IgD-negative memory B cell (primary cell): ENCODE measurements around the gene PLAC9. TPM values are rescaled to one million over a fixed set of nuclear protein-coding genes. Genes with fewer than 3 reads are reported as not detected.
"Not testable (repeated sequence)": the region's sequence is repeated elsewhere in the genome, so short reads cannot be mapped to it uniquely, and the experiment has no call there.

ENCODE experiments used
- H3K27ac Mint-ChIP-seq, 3 donors: one replicate each; pipeline ENCODE4 v1.8.0; 2020 to 2022; ENCODE audit warnings: mild to moderate bottlenecking in 3 of 3, mixed read lengths in 3 of 3, moderate library complexity in 1 of 3
- H3K27me3 Mint-ChIP-seq: one replicate; pipeline ENCODE4 v1.8.0; 2021; ENCODE audit warnings: mixed read lengths
- H3K36me3 Mint-ChIP-seq: one replicate; pipeline ENCODE4 v1.8.0; 2020; ENCODE audit warnings: mild to moderate bottlenecking, mixed read lengths
- H3K4me1 Mint-ChIP-seq, 3 donors: one replicate each; pipeline ENCODE4 v1.8.0; 2020 to 2022; ENCODE audit warnings: mixed read lengths in 3 of 3, mild to moderate bottlenecking in 1 of 3
- H3K4me3 Mint-ChIP-seq, 4 donors: one replicate each; pipeline ENCODE4 v1.8.0; 2020 to 2022; ENCODE audit warnings: mild to moderate bottlenecking in 4 of 4, mixed read lengths in 4 of 4, moderate library complexity in 3 of 4
- H3K9me3 Mint-ChIP-seq, 3 donors: one replicate each; pipeline ENCODE4 v1.8.0; 2020 to 2021; ENCODE audit warnings: mixed read lengths in 3 of 3, mild to moderate bottlenecking in 1 of 3
- polyA plus RNA-seq: library from polyadenylated mRNA; unstranded; fragments of 300-500 nt; fragmentation: Illumina TruSeq; gene quantifications from one replicate; pipeline ENCODE4 v1.2.3, GENCODE V29; 2021

Gene PLAC9, protein sequence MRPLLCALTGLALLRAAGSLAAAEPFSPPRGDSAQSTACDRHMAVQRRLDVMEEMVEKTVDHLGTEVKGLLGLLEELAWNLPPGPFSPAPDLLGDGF
- not detected for polyA plus RNA-seq

DNA sequence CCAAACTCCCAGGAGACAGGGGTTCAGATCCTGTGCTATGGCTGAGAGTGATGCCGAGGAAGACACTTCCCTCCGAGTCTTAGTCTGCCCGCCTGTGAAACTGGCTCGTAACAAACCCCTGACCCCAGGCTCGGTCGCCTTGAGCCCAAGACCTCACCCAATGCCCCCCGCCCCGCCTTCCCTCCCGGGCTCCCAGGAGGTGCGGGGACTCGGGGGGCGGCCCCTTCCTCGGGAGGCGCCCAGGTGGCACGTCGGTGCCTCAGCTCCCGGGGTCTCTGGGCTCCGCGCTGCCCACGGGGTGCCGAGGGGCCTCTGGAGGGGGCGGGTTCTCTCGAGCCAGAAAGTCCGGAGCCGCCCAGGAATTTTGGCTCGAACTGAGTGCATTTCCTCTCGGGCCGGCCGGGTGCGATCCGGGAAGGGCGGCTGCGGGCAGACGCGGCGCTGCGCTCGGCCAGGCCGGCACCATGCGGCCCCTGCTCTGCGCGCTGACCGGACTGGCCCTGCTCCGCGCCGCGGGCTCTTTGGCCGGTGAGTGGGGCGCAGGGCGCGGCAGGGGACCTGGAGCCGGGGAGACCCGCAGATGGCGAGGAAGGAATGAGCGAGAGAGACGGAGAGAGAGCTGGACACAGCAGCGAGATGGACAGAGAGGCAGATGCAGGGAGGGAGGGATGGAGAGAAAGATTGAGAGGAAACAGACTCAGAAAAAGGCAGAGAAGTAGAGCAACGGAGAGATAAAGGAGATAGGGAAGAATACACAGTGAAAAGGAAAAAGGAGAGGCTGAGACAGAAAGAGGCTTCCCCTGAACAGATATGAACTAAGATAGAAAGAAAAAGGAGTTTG, at the start of gene PLAC9:
PLAC9 (plus strand) TSS at position 432 of the 841 bp plus-strand sequence; CDS start at position 465, 33 bp downstream.
- no peak within 1 kb of the TSS for H3K27ac Mint-ChIP-seq
- no peak within 1 kb of the TSS for H3K4me3 Mint-ChIP-seq
- H3K36me3 Mint-ChIP-seq: no peaks in the 10 kb centered on the region
- no peaks in the 10 kb centered on the region for H3K9me3 Mint-ChIP-seq
- no peaks in the 10 kb centered on the region for H3K4me1 Mint-ChIP-seq
- H3K27me3 Mint-ChIP-seq: peaks cover 30% of the 10 kb centered on the region

DNA sequence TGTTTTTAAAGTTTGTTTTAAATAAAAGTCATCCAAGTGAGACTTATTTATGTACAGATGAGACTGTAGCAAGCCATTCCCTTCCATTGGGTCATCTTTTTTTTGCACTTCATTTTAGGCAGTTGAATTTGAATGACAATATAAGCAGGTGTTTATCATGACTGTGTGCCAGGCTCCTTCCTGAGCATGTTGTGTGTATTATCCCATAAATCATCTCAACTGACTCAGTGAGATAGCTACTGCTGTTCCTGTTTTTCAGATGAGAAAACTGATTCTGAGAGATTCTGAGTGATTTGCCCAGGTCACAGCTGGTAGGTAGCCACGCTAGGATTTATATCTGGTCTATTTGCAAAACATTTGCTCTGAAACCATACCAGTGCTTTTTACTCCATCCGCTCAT, 42.4 kb upstream of the PLAC9 start:
- Mint-ChIP-seq H3K4me3 (no peak overlapping the region), H3K36me3 (peaks cover 5% of the 10 kb centered on the region), H3K4me1 (no peaks in the 10 kb centered on the region), H3K9me3 (no peaks in the 10 kb centered on the region), H3K27me3 (no peaks in the 10 kb centered on the region), H3K27ac (no peak overlapping the region)

DNA sequence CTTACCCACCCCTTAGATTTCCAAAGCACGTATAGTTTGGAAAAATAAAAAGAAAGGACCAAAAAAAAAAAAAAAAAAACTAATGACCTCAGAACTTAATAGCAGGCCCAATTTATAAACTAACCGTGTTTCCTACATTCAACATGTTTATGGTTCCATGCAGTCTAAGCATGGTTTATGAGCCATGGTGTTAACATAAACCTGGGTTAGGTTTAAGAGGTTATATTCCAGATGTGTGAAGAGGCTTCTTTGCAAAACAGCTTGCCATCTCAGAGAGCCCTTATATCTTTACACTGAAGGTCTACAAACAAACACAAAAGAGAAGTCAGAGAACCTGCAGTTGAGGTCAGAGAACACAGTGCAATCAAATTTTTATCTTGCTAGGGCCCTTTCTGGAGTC, 38.3 kb upstream of the PLAC9 start:
- Mint-ChIP-seq H3K9me3 (peaks cover 0 to 3% (median 0%) of the 10 kb centered on the region in 3 donors), H3K4me3 (no peak overlapping the region), H3K27ac (no peak overlapping the region), H3K36me3 (peaks cover 2% of the 10 kb centered on the region), H3K4me1 (peaks cover 0 to under 1% (median 0%) of the 10 kb centered on the region in 3 donors), H3K27me3 (peaks cover 3% of the 10 kb centered on the region)

DNA sequence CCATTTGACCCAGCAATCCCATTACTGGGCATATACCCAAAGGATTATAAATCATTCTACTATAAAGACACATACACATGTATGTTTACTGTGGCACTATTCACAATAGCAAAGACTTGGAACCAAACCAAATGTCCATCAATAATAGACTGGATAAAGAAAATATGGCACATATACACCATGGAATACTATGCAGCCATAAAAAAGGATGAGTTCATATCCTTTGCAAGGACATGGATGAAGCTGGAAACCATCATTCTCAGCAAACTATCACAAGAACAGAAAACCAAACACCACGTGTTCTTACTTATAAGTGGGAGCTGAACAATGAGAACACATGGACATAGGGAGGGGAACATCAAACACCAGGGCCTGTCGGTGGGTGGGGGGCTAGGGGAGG, 34.3 kb upstream of the PLAC9 start:
- H3K4me3 Mint-ChIP-seq, H3K4me1 Mint-ChIP-seq, H3K27ac Mint-ChIP-seq, H3K27me3 Mint-ChIP-seq, H3K9me3 Mint-ChIP-seq, H3K36me3 Mint-ChIP-seq: not testable (repeated sequence)

DNA sequence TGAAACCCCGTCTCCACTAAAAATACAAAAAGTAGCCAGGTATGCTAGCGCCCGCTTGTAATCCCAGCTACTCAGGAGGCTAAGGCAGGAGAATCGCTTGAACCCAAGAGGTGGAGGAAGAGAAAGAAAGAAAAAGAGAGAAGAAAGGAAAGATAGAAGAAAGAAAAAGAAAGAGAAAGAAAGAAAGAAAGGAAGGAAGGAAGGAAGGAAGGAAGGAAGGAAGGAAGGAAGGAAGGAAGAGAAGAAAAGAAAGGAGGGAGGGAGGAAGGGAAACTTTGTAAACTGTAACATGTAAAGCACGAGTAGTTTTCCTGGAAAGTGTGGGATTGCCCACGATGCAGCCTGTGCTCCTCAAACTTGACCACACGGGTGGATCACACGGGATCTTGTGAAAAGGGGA, 33.2 kb upstream of the PLAC9 start:
- H3K9me3 Mint-ChIP-seq, H3K4me1 Mint-ChIP-seq, H3K27me3 Mint-ChIP-seq, H3K36me3 Mint-ChIP-seq, H3K4me3 Mint-ChIP-seq: not testable (repeated sequence)
- H3K27ac Mint-ChIP-seq: peak overlapping the region in 1 of 3 donors; percentile 76

DNA sequence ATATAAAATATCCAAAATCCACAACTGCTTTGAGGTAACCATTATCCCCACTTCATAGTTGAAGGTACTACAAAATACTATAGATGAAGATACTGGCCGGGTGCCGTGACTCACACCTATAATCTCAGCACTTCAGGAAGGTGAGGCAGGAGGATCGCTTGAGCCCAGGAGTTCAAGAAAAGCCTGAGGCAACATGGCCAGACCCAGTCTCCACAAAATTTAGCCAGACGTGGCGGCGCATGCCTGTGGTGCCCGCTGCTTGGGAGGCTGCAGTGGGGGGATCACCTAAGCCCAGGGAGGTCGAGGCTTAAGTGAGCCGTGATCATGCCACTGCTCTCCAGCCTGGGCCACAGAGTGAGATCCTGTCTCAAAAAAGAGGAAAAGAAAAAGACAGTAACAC, 32.4 kb upstream of the PLAC9 start:
- peaks cover 0 to 5% (median 2%) of the 10 kb centered on the region in 3 donors for H3K4me1 Mint-ChIP-seq
- H3K27me3 Mint-ChIP-seq: peaks cover 3% of the 10 kb centered on the region
- H3K36me3 Mint-ChIP-seq: no peaks in the 10 kb centered on the region
- H3K27ac Mint-ChIP-seq: no peak overlapping the region
- H3K4me3 Mint-ChIP-seq: no peak overlapping the region
- peaks cover 0 to 3% (median 2%) of the 10 kb centered on the region in 3 donors for H3K9me3 Mint-ChIP-seq

DNA sequence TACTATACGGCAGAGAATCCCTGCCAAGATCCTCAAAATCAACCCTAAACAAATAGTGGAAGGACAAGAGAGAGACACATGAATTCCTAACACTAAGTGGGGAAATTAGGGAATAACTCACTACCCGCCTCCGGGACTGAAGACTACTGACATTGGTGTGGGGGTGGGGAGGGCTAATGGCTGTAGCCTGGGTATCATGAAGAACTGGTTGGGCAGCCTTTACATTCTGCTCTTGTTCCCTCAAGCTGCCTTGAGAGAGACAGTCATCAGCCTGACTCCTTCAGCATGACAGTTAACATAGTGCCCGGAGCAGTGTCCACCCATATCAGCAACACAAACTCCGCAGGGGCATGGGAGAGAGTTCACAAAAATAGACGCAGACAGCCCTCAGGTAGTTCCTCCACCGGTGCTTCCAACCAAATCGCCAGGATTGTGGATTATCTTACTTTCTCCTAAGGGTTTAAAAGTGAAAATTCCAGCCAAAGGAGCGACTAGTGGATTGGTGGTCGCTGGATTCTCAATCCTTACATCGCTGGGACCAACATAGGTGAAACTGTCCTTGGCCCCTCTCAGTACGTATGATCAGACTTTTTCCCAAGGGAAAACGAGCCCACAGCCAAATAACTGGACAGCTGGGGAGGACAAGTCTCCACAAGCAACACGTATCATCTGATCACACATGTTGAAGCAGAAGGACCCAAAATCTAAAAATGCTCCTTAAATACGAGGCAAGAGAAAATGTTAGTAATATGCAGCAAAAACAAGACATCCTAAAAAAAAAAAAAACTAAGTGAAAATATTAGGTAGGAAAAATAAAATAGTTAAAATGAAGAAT, 31.5 kb upstream of the PLAC9 start:
- Mint-ChIP-seq H3K4me1 (peaks cover 0 to 5% (median 3%) of the 10 kb centered on the region in 3 donors), H3K4me3 (no peak overlapping the region), H3K27ac (no peak overlapping the region), H3K9me3 (peaks cover 0 to 3% (median 2%) of the 10 kb centered on the region in 3 donors), H3K36me3 (no peaks in the 10 kb centered on the region), H3K27me3 (peaks cover 3% of the 10 kb centered on the region)

DNA sequence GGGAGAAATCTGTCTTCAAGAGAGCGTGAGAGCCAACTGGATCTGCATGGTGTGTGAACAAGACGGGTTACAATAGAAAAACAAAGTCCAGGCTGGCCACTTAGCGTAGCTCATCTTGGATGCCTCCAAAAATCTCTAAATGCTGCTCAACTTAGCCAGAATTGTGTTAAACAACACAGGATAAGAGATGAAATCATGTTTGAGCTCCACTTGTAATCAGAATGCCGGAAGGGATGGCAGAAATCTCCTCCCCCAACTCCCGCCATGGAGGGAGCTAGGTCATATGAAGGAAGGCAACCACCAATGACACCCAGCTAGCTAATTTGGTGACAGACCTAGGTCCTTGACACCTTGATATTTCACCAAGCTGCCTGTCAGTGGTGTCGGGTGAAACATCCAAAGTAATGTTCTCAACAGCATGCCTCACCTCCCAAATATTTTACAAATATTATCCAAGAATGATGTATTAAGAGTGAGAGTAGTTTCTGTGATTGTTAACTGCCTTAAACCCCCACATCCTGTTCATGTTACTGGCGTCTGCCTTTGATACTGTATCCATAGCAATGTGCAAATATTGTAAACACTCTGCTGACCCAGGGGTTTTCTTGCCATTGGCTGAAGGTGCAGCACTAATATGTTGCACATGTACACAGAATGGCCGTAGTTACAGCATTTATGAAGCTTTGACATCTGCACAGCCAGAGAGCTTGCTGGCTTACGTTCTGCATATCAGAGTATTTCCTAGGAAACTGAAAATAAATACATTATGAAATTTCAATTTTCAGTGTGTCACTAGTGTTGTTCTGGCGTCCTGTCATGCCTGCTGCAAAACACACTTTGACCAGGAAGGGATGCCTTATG, 28.2 kb upstream of the PLAC9 start:
- Mint-ChIP-seq H3K27ac (peak overlapping the region in 1 of 3 donors; percentile 50), H3K36me3 (no peaks in the 10 kb centered on the region), H3K27me3 (peaks cover 1% of the 10 kb centered on the region), H3K4me1 (peaks cover 0 to 3% (median 3%) of the 10 kb centered on the region in 3 donors), H3K9me3 (peaks cover 4 to 12% (median 11%) of the 10 kb centered on the region in 3 donors), H3K4me3 (peak overlapping the region in 1 of 4 donors; percentile 37)

DNA sequence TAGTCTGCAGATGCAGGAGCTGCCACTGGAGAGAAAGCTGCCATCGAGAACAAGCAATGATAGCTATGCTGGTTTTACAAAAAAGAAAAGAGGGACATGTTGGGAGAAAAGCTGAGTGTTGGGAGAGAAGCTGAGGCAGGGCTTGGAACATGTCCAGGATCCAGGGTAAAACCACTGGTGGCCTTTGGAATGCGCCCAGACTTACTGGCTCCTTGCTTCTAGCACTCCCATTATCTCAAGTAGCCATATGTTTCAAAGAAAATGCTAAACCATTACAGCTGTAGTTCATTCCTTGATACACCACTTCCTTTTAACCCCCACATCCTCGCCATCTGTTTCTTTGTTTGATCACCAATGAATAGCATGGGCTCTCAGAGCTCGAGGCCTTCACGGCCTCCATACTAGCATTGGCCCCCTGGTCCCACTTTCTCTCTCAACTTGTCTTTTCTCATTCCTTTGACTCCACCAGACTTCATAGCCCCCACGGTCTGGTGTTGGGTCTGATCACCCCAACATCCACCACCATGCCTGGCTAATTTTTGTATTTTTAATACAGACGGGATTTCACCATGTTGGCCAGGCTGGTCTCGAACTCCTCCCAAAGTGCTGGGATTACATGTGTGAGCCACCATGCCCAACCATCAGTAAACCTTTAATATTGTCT, 23.8 kb upstream of the PLAC9 start:
- H3K27me3 Mint-ChIP-seq: peaks cover 1% of the 10 kb centered on the region
- H3K4me3 Mint-ChIP-seq: no peak overlapping the region
- H3K4me1 Mint-ChIP-seq: peaks cover 0 to 3% (median 3%) of the 10 kb centered on the region in 3 donors
- H3K27ac Mint-ChIP-seq: no peak overlapping the region
- H3K9me3 Mint-ChIP-seq: peaks cover 5 to 17% (median 13%) of the 10 kb centered on the region in 3 donors
- no peaks in the 10 kb centered on the region for H3K36me3 Mint-ChIP-seq

DNA sequence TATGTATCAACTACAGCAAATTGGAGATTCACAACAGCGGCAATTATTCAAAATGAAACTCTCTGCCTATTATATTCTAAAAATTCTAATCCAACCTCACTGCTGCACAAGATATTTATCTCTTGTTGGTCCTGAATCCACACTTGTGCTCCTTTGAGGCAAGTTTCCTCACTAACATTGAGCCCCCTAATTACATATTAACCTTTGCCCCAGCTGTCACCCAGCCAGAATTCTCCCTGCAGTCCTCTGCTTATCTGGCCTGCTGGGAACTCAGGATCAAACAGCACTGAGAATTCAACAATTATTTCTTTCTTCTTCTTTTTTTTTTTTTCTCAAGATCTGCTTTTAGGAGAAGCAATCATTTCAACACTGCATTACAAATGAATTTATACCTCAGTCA, 21.5 kb upstream of the PLAC9 start:
- Mint-ChIP-seq H3K4me3 (no peak overlapping the region), H3K27ac (peak overlapping the region in 1 of 3 donors; percentile 35), H3K36me3 (no peaks in the 10 kb centered on the region), H3K4me1 (no peaks in the 10 kb centered on the region), H3K27me3 (peaks cover 1% of the 10 kb centered on the region), H3K9me3 (peaks cover 5 to 17% (median 13%) of the 10 kb centered on the region in 3 donors)

DNA sequence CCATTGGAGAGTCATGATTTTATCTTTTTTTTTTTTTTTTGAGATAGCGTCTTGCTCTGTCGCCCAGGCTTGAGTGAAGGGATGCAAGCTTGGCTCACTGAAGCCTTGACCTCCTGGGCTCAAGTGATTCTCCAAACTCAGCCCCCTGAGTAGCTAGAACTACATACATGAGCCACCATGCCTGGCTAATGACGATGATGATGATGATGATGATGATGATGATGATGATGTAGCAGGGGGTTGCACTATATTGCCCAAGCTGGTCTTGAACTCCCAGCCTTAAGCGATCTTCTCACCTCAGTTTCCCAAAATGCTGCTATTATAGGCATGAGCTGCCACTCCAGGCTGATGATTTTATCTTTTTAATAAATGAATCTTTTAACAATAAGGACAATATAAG, 13.9 kb upstream of the PLAC9 start:
- Mint-ChIP-seq H3K27me3 (peaks cover 4% of the 10 kb centered on the region), H3K36me3 (peaks cover 2% of the 10 kb centered on the region), H3K4me3 (no peak overlapping the region), H3K9me3 (no peaks in the 10 kb centered on the region), H3K27ac (no peak overlapping the region), H3K4me1 (no peaks in the 10 kb centered on the region)

DNA sequence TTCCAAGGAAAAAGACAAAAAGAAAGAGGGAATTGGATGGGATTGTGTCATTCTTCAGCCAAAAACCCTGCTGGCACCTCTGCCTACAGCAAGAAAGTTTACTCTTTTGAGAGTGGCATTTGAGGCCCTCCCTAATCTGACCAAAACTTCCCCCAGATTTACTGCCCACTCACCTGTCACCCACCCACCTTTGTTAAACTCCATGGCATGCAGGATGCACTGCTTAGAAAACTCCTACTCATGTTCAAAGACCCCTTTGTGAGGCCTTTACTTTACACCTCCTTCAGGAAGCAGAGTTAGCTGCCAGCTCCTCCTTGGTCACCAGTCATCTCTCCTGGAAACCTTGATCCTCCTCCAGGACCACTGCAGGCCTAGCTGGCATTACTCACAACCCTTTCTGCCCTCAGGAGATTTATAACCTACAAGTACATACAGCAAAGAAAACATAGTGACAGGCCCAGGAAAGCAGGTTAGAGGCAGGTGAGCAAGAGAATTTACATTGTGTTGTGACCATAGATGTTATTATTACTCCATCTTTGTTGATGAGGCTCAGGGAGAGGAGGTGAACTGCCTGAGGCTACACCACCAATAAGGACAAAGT, 10.3 kb upstream of the PLAC9 start:
- H3K27ac Mint-ChIP-seq: no peak overlapping the region
- peaks cover 0 to under 1% (median 0%) of the 10 kb centered on the region in 3 donors for H3K4me1 Mint-ChIP-seq
- peaks cover 2% of the 10 kb centered on the region for H3K36me3 Mint-ChIP-seq
- no peak overlapping the region for H3K4me3 Mint-ChIP-seq
- H3K9me3 Mint-ChIP-seq: no peaks in the 10 kb centered on the region
- peaks cover 4% of the 10 kb centered on the region for H3K27me3 Mint-ChIP-seq

DNA sequence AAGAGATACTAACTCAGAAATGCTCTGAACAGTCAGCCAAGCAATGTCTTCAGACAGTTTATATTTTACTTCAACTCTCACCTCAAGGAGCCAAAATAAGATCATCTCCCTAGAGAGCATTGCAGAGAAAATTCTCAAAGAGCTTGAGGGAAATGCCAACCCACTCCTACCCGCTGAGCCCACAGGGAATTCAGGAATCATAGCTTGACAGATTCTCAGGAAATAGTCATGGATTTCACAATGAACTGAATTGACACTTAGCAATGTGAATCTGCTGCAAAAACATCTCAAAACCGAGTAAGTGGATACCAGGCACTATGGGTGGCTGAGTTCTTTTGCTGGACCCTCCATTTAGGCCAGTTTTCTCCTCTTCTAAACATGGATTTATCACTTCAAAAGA, 9.8 kb upstream of the PLAC9 start:
- peaks cover 4% of the 10 kb centered on the region for H3K27me3 Mint-ChIP-seq
- peaks cover 0 to 2% (median 0%) of the 10 kb centered on the region in 3 donors for H3K4me1 Mint-ChIP-seq
- H3K9me3 Mint-ChIP-seq: no peaks in the 10 kb centered on the region
- H3K4me3 Mint-ChIP-seq: no peak overlapping the region
- H3K27ac Mint-ChIP-seq: no peak overlapping the region
- H3K36me3 Mint-ChIP-seq: peaks cover 2% of the 10 kb centered on the region

DNA sequence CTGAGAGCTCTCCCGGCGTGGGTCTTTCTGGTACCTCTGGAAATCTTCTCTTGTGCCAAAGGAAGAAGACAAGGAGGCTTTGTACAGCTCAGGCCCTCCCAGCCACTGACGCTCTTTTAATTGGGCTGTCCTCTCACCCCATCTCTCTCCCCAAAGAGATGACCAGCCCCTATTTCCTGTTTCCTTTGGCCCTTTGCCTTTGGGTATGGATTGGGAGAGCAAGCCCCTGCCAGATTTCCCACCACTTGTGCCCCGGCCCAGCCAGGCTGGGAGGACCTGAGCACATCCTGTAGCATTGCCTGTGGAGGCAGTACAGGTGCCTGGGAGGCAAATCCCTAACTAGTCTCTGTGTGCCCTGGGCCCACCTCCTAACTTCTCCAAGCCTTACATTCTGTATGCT, 5.7 kb upstream of the PLAC9 start:
- H3K9me3 Mint-ChIP-seq: no peaks in the 10 kb centered on the region

More for the DNA sequence above, 5.7 kb upstream of the PLAC9 start:
- no peaks in the 10 kb centered on the region for H3K36me3 Mint-ChIP-seq
- H3K27ac Mint-ChIP-seq: no peak overlapping the region
- H3K27me3 Mint-ChIP-seq: peaks cover 9% of the 10 kb centered on the region
- H3K4me1 Mint-ChIP-seq: peaks cover 0 to 2% (median 0%) of the 10 kb centered on the region in 3 donors
- no peak overlapping the region for H3K4me3 Mint-ChIP-seq
